Measurements from ENCODE around the gene CCDC188. TPM values are rescaled to one million over a fixed set of nuclear protein-coding genes. Genes with fewer than 3 reads are reported as not detected.

The CCDC188 gene
- total RNA-seq, 1 experiment from 2014 or later = not detected

DNA sequence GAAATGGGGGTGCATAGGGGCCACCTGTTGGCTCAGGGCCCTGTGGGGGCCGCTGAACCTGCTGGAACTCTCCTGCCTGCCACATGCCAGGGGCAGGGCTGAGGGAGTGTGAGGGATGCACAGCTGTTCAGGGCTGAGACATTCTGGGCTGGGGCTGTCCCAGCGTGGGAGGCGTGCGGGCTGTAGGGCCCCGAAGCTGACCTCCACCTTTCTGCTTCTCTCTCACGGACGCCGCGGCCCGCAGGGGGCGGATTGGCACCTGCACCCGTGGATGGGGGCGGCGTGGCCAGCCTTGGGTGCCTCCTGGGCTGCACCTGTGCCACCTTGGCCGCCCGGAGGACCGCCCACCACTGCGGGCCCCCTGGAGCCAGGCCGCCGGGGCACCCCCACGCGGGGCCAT is 4.1 kb downstream of the CCDC188 start:
- no peak for DNase-seq (ENCODE audit: low spot score)
- H3K27me3 ChIP-seq (replicated peaks; ENCODE audit: insufficient read depth, low read depth, low read length, poor library complexity) = no peaks in the 10 kb centered on the region
- H3K4me3 ChIP-seq (ENCODE audit: low read depth, low read length, poor library complexity, severe bottlenecking) = no peak overlapping the region
- CTCF ChIA-PET = no interaction called here
- TF ChIP-seq CTCF (conservative IDR thresholded peaks at IDR 0.05; ENCODE audit: low read depth, low read length) = no peak
- TF ChIP-seq EZH2 (IDR thresholded peaks at IDR 0.05; ENCODE audit: borderline replicate concordance, low read depth, low read length, poor library complexity, severe bottlenecking) = no peak
- H3K4me1 ChIP-seq (ENCODE audit: insufficient read depth, low read length, poor library complexity, severe bottlenecking) = no peaks in the 10 kb centered on the region
- BruUV-seq (replicated peaks) = no TSS peak
- POLR2A ChIA-PET (ENCODE audit: low non-redundant PET) = no interaction called here
- intact Hi-C loops (cut with micrococcal nuclease; ENCODE audit: unreplicated experiment) = no loop called here
- H3K27ac ChIP-seq (ENCODE audit: low read depth, low read length, poor library complexity, severe bottlenecking) = no peak overlapping the region
- H3K36me3 ChIP-seq (ENCODE audit: insufficient read depth, low read length, poor library complexity, severe bottlenecking) = no peaks in the 10 kb centered on the region
- no peaks in the 10 kb centered on the region for H3K9me3 ChIP-seq (ENCODE audit: low read depth, low read length, poor library complexity, severe bottlenecking)

- H3K36me3 ChIP-seq (ENCODE audit: insufficient read depth, low read length, poor library complexity, severe bottlenecking) = no peaks in the 10 kb centered on the region
- no peaks in the 10 kb centered on the region for H3K4me1 ChIP-seq (ENCODE audit: insufficient read depth, low read length, poor library complexity, severe bottlenecking)
- TF ChIP-seq CTCF (conservative IDR thresholded peaks at IDR 0.05; ENCODE audit: low read depth, low read length) (no peak), EZH2 (IDR thresholded peaks at IDR 0.05; ENCODE audit: borderline replicate concordance, low read depth, low read length, poor library complexity, severe bottlenecking) (no peak)
- H3K9me3 ChIP-seq (ENCODE audit: low read depth, low read length, poor library complexity, severe bottlenecking) = no peaks in the 10 kb centered on the region
- H3K27me3 ChIP-seq (replicated peaks; ENCODE audit: insufficient read depth, low read depth, low read length, poor library complexity) = no peaks in the 10 kb centered on the region
- no peak overlapping the region for H3K4me3 ChIP-seq (ENCODE audit: low read depth, low read length, poor library complexity, severe bottlenecking)
- DNase-seq (ENCODE audit: low spot score) = no peak
- H3K27ac ChIP-seq (ENCODE audit: low read depth, low read length, poor library complexity, severe bottlenecking) = no peak overlapping the region
- ChIA-PET POLR2A (ENCODE audit: low non-redundant PET) (no interaction called here), CTCF (no interaction called here)
- intact Hi-C loops (cut with micrococcal nuclease; ENCODE audit: unreplicated experiment) = no loop called here
- BruUV-seq (replicated peaks) = no TSS peak
Observed at GRCh38 chr22:20145832-20146223, 5.0 kb downstream of the CCDC188 start.

DNA sequence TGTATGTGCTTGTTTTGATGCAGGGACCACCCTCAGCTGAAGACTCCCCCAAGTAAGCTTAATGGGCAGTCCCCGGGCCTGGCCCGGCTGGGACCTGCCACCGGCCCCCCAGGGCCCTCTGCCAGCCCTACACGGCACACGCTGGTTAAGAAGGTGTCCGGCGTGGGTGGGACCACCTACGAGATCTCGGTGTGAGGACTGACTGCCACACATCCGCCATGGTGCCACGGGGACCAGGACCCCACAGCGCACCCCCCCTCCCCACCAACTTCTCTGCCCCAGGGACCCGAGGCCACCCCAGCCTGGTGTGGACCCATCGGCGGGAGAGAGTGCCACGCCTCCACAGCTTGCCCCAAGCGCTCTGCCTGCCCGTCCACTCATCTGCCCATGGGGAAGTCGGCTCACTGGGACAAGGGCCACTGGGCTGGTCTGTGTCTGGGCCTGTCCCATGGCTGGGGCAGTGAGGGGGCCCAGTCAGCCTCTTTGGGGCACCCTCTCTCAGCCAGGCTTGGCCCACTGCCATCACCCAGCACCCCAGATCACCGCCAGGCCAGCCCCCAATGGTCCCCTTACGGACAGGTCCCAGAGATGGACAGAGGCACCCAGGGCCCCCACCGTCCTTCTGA is 5.5 kb downstream of the CCDC188 start:
- no peak for DNase-seq (ENCODE audit: low spot score)
- no TSS peak for BruUV-seq (replicated peaks)
- TF ChIP-seq EZH2 (IDR thresholded peaks at IDR 0.05; ENCODE audit: borderline replicate concordance, low read depth, low read length, poor library complexity, severe bottlenecking) (no peak), CTCF (conservative IDR thresholded peaks at IDR 0.05; ENCODE audit: low read depth, low read length) (no peak)
- no peaks in the 10 kb centered on the region for H3K4me1 ChIP-seq (ENCODE audit: insufficient read depth, low read length, poor library complexity, severe bottlenecking)
- no peaks in the 10 kb centered on the region for H3K36me3 ChIP-seq (ENCODE audit: insufficient read depth, low read length, poor library complexity, severe bottlenecking)
- no peaks in the 10 kb centered on the region for H3K9me3 ChIP-seq (ENCODE audit: low read depth, low read length, poor library complexity, severe bottlenecking)
- H3K27ac ChIP-seq (ENCODE audit: low read depth, low read length, poor library complexity, severe bottlenecking) = no peak overlapping the region
- intact Hi-C loops (cut with micrococcal nuclease; ENCODE audit: unreplicated experiment) = no loop called here
- no peaks in the 10 kb centered on the region for H3K27me3 ChIP-seq (replicated peaks; ENCODE audit: insufficient read depth, low read depth, low read length, poor library complexity)
- CTCF ChIA-PET = no interaction called here
- H3K4me3 ChIP-seq (ENCODE audit: low read depth, low read length, poor library complexity, severe bottlenecking) = no peak overlapping the region
- POLR2A ChIA-PET (ENCODE audit: low non-redundant PET) = no interaction called here

Measured in A673 (cell line).